GM21515 (cell line): Measurements from ENCODE around the gene HDAC5.
"Not testable (repeated sequence)": the region's sequence is repeated elsewhere in the genome, so short reads cannot be mapped to it uniquely, and the experiment has no call there.

ENCODE experiments used
- ATAC-seq: cut with Tn5 transposase; IDR thresholded peaks from one replicate; pipeline ENCODE4 v1.9.1; 2021; ENCODE audit not compliant: unreplicated experiment

Gene HDAC5

DNA sequence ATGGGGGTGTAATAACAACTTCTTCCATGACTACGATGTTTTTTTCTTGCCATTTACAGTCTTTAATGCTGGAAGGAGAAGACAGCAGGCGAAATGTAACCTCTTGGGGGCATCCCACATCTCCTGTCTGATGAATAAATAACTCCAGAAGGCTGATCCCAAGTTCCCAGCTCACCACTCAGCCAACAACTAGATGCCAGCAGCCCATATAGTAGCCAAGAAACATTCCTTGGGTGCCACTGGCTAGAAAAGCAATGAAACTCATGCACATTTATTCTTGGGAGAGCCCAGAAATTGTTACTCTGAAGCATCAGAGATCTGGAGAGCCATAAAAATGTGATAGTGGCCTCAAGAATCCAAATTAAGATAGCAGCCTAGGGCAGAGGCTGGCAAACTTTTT lies 86.0 kb downstream of the HDAC5 start:
- no peak for ATAC-seq

GRCh38 chr17:44034688-44035087 lies 88.8 kb downstream of the HDAC5 start:
- ATAC-seq = not testable (repeated sequence)

- ATAC-seq = no peak
Observed at GRCh38 chr17:44033861-44034408, 89.5 kb downstream of the HDAC5 start.

GRCh38 chr17:44030482-44030881 lies 93.0 kb downstream of the HDAC5 start:
- ATAC-seq = no peak

DNA sequence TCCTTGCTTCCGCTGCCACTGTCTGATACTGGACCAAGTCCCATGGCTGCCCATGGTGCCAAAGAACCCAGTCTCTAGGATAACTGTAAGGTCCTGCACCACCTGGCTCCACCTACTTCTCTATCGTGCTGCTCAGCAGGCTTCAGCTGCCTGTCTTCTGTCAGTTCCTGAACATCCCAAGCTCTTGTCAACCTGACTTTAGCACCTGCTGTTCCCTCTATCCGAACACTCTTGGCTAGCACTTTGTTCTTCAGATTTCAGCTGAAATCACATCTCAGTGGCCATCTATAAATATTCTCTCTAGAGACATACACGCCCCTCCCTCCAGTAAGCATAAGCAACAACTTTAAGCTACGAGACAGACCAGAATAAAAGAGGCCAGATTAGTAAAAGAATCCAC lies 93.7 kb downstream of the HDAC5 start:
- no peak for ATAC-seq
